PC-3 (cell line): ENCODE data around the gene KRT15.

Source experiments
- CTCF ChIP-seq: fragments of 300-600 bp; sonication (generic); conservative IDR thresholded peaks from 2 replicates; pipeline ENCODE4 v1.5.1; 2017; ENCODE audit warnings: antibody characterized with exemption, low read depth, mild to moderate bottlenecking, low read length
- EZH2 ChIP-seq: fragments of 300-600 bp; sonication (generic); IDR thresholded peaks from one replicate; pipeline ENCODE4 v1.6.1; 2017; ENCODE audit warnings: antibody characterized with exemption, mild to moderate bottlenecking, low read length; ENCODE audit not compliant: unreplicated experiment

DNA sequence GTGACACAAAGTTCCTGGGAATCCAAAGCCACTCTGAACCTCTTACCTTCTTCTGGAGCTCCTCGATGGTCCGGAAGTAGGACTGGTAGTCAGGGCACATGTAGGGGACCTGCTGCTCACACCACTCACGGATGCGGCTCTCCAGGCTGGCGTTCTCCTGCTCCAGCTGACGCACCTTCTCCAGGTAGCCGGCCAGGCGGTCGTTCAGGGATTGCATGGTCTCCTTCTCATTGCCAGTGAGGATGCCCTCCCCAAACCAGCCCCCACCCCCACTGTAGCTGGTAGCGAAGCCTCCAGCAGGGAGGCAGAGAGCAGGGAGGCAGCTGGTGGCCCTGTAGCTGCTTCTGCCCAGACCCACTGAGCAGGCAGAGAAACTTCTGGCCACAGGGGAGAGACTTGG lies 38.1 kb downstream of the KRT15 start:
- no peak for TF ChIP-seq CTCF
- no peak for TF ChIP-seq EZH2
